ENCODE results near the gene TMPRSS11A.

Gene TMPRSS11A

GRCh38 chr4:67963356-67963755 lies at the start of gene TMPRSS11A:
TSS of gene TMPRSS11A (minus strand) at chr4:67963493. CDS start at chr4:67963393, 100 bp downstream.
- no peak for DNase-seq

GRCh38 chr4:68011684-68012083 lies 48.4 kb upstream of the TMPRSS11A start:
- no peak for DNase-seq

GRCh38 chr4:68002906-68003305 lies 39.6 kb upstream of the TMPRSS11A start:
- DNase-seq, result no peak

GRCh38 chr4:67996127-67996526 lies 32.8 kb upstream of the TMPRSS11A start:
- no peak for DNase-seq

- DNase-seq, result no peak
Observed at GRCh38 chr4:67988991-67989390, 25.7 kb upstream of the TMPRSS11A start.

- no peak for DNase-seq
Observed at GRCh38 chr4:67983333-67983732, 20.0 kb upstream of the TMPRSS11A start.

GRCh38 chr4:67980512-67980911 lies 17.2 kb upstream of the TMPRSS11A start:
- no peak for DNase-seq

- DNase-seq, result no peak
Observed at GRCh38 chr4:67973608-67974007, 10.3 kb upstream of the TMPRSS11A start.

- no peak for DNase-seq
Observed at GRCh38 chr4:67954890-67955289, 8.4 kb downstream of the TMPRSS11A start.

GRCh38 chr4:67941074-67941473 lies 22.2 kb downstream of the TMPRSS11A start:
- no peak for DNase-seq

- DNase-seq, result no peak
Observed at GRCh38 chr4:67940506-67940905, 22.8 kb downstream of the TMPRSS11A start.

- DNase-seq, result no peak
Observed at GRCh38 chr4:67939195-67939594, 24.1 kb downstream of the TMPRSS11A start.

GRCh38 chr4:67935888-67936287 lies 27.4 kb downstream of the TMPRSS11A start:
- DNase-seq, result no peak

GRCh38 chr4:67934628-67935027 lies 28.7 kb downstream of the TMPRSS11A start:
- DNase-seq, result no peak

GRCh38 chr4:67933755-67934154 lies 29.5 kb downstream of the TMPRSS11A start:
- no peak for DNase-seq

- no peak for DNase-seq
Observed at GRCh38 chr4:67933038-67933437, 30.3 kb downstream of the TMPRSS11A start.

- DNase-seq, result no peak
Observed at GRCh38 chr4:67931256-67931655, 32.0 kb downstream of the TMPRSS11A start.

GRCh38 chr4:67929426-67929825 lies 33.9 kb downstream of the TMPRSS11A start:
- no peak for DNase-seq

- DNase-seq, result no peak
Observed at GRCh38 chr4:67928546-67928945, 34.7 kb downstream of the TMPRSS11A start.

GRCh38 chr4:67927251-67927650 lies 36.0 kb downstream of the TMPRSS11A start:
- no peak for DNase-seq

- no peak for DNase-seq
Observed at GRCh38 chr4:67926485-67926884, 36.8 kb downstream of the TMPRSS11A start.

GRCh38 chr4:67922697-67923096 lies 40.6 kb downstream of the TMPRSS11A start:
- no peak for DNase-seq

GRCh38 chr4:67918428-67918827 lies 44.9 kb downstream of the TMPRSS11A start:
- no peak for DNase-seq

- DNase-seq, result no peak
Observed at GRCh38 chr4:67915400-67915966, 47.8 kb downstream of the TMPRSS11A start.

GRCh38 chr4:67912080-67912479 lies 51.2 kb downstream of the TMPRSS11A start:
- no peak for DNase-seq

- no peak for DNase-seq
Observed at GRCh38 chr4:67911638-67912037, 51.7 kb downstream of the TMPRSS11A start.

Data from CD4-positive, alpha-beta T cell treated with Interleukin-1 beta for 1 hour (primary cell).